Liver (tissue), 3 donors: ENCODE data around the gene LRRC10B.

Experiments used
- CTCF ChIP-seq: fragments of 150-350 bp; IDR thresholded peaks from 2 replicates; pipeline ENCODE4 v1.5.1; 2017; ENCODE audit warnings: improper control_type of control experiment, low read depth, low read length; ENCODE audit not compliant: missing input control
- JUND ChIP-seq, 2 donors: IDR thresholded peaks; 2 replicates each; pipeline ENCODE4 v1.6.1; 2016; ENCODE audit warnings: antibody characterized with exemption in 2 of 2
- MAX ChIP-seq: IDR thresholded peaks from 2 replicates; pipeline ENCODE4 v1.6.1; 2016; ENCODE audit warnings: antibody characterized with exemption
- NR2F2 ChIP-seq: IDR thresholded peaks from 2 replicates; pipeline ENCODE4 v1.6.1; 2016; ENCODE audit warnings: antibody characterized with exemption
- REST ChIP-seq: IDR thresholded peaks from 2 replicates; pipeline ENCODE4 v1.6.1; 2016; ENCODE audit warnings: antibody characterized with exemption, mild to moderate bottlenecking
- SP1 ChIP-seq: IDR thresholded peaks from 2 replicates; pipeline ENCODE4 v1.6.1; 2018; ENCODE audit warnings: antibody characterized with exemption, mild to moderate bottlenecking
- ZBTB33 ChIP-seq: IDR thresholded peaks from 2 replicates; pipeline ENCODE4 v1.6.1; 2016; ENCODE audit warnings: antibody characterized with exemption
- donor health status: healthy.
- donor health status: healthy.

GRCh38 chr11:61537326-61537725, 28.8 kb downstream of the LRRC10B start:
- TF ChIP-seq CTCF (no peak), REST (no peak), MAX (no peak), JUND (IDR thresholded peaks at IDR 0.05) (no peak), ZBTB33 (no peak), SP1 (no peak), NR2F2 (no peak)
